Measurements from ENCODE around the gene PJA2.
"Not testable (repeated sequence)": the region's sequence is repeated elsewhere in the genome, so short reads cannot be mapped to it uniquely, and the experiment has no call there.

PJA2 gene

GRCh38 chr5:109299557-109299956 is 110.2 kb downstream of the PJA2 start:
- ATAC-seq (ENCODE audit: low read depth): no peak
- Histone ChIP-seq H3K4me1 (ENCODE audit: insufficient read depth, poor library complexity, severe bottlenecking) (no peaks in the 10 kb centered on the region), H3K27me3 (ENCODE audit: insufficient read depth, poor library complexity, severe bottlenecking) (no peaks in the 10 kb centered on the region), H3K9me3 (ENCODE audit: severe bottlenecking) (no peaks in the 10 kb centered on the region), H3K36me3 (ENCODE audit: low read depth) (no peaks in the 10 kb centered on the region), H3K4me3 (ENCODE audit: severe bottlenecking) (no peak overlapping the region), H3K27ac (ENCODE audit: poor library complexity, severe bottlenecking) (no peak overlapping the region)
- no peak for DNase-seq (ENCODE audit: low spot score)
- no peak for TF ChIP-seq CTCF (IDR thresholded peaks at IDR 0.05; ENCODE audit: poor library complexity, severe bottlenecking)

- TF ChIP-seq CTCF (IDR thresholded peaks at IDR 0.05; ENCODE audit: poor library complexity, severe bottlenecking): no peak
- DNase-seq (ENCODE audit: low spot score): no peak
- ATAC-seq (ENCODE audit: low read depth): no peak
Observed at GRCh38 chr5:109298794-109299193, 111.0 kb downstream of the PJA2 start.

GRCh38 chr5:109297900-109298299 is 111.9 kb downstream of the PJA2 start:
- TF ChIP-seq CTCF (IDR thresholded peaks at IDR 0.05; ENCODE audit: poor library complexity, severe bottlenecking): no peak
- ATAC-seq (ENCODE audit: low read depth): no peak; the same call in 2 of the 3 replicates
- no peaks in the 10 kb centered on the region for H3K36me3 ChIP-seq (ENCODE audit: low read depth)
- H3K27me3 ChIP-seq (ENCODE audit: insufficient read depth, poor library complexity, severe bottlenecking): peaks cover 4% of the 10 kb centered on the region
- DNase-seq (ENCODE audit: low spot score): no peak
- H3K4me1 ChIP-seq (ENCODE audit: insufficient read depth, poor library complexity, severe bottlenecking): no peaks in the 10 kb centered on the region
- H3K9me3 ChIP-seq (ENCODE audit: severe bottlenecking): no peaks in the 10 kb centered on the region
- no peak overlapping the region for H3K27ac ChIP-seq (ENCODE audit: poor library complexity, severe bottlenecking)
- H3K4me3 ChIP-seq (ENCODE audit: severe bottlenecking): no peak overlapping the region

More at GRCh38 chr5:109298794-109299193, 111.0 kb downstream of the PJA2 start:
- Histone ChIP-seq H3K36me3 (ENCODE audit: low read depth) (no peaks in the 10 kb centered on the region), H3K27ac (ENCODE audit: poor library complexity, severe bottlenecking) (no peak overlapping the region), H3K9me3 (ENCODE audit: severe bottlenecking) (no peaks in the 10 kb centered on the region), H3K4me3 (ENCODE audit: severe bottlenecking) (no peak overlapping the region), H3K27me3 (ENCODE audit: insufficient read depth, poor library complexity, severe bottlenecking) (no peaks in the 10 kb centered on the region), H3K4me1 (ENCODE audit: insufficient read depth, poor library complexity, severe bottlenecking) (no peaks in the 10 kb centered on the region)

- Histone ChIP-seq H3K4me1 (ENCODE audit: insufficient read depth, poor library complexity, severe bottlenecking) (no peaks in the 10 kb centered on the region), H3K36me3 (ENCODE audit: low read depth) (no peaks in the 10 kb centered on the region), H3K27me3 (ENCODE audit: insufficient read depth, poor library complexity, severe bottlenecking) (peaks cover 4% of the 10 kb centered on the region), H3K4me3 (ENCODE audit: severe bottlenecking) (no peak overlapping the region), H3K9me3 (ENCODE audit: severe bottlenecking) (no peaks in the 10 kb centered on the region), H3K27ac (ENCODE audit: poor library complexity, severe bottlenecking) (no peak overlapping the region)
- DNase-seq (ENCODE audit: low spot score): no peak
- no peak for ATAC-seq (ENCODE audit: low read depth)
- TF ChIP-seq CTCF (IDR thresholded peaks at IDR 0.05; ENCODE audit: poor library complexity, severe bottlenecking): no peak
Observed at GRCh38 chr5:109291090-109291489, 118.7 kb downstream of the PJA2 start.

GRCh38 chr5:109290231-109290630 is 119.5 kb downstream of the PJA2 start:
- ATAC-seq (ENCODE audit: low read depth): no peak
- Histone ChIP-seq H3K4me1 (ENCODE audit: insufficient read depth, poor library complexity, severe bottlenecking) (no peaks in the 10 kb centered on the region), H3K27me3 (ENCODE audit: insufficient read depth, poor library complexity, severe bottlenecking) (peaks cover 4% of the 10 kb centered on the region), H3K36me3 (ENCODE audit: low read depth) (no peaks in the 10 kb centered on the region), H3K4me3 (ENCODE audit: severe bottlenecking) (no peak overlapping the region), H3K9me3 (ENCODE audit: severe bottlenecking) (no peaks in the 10 kb centered on the region), H3K27ac (ENCODE audit: poor library complexity, severe bottlenecking) (no peak overlapping the region)
- no peak for TF ChIP-seq CTCF (IDR thresholded peaks at IDR 0.05; ENCODE audit: poor library complexity, severe bottlenecking)
- DNase-seq (ENCODE audit: low spot score): no peak

- H3K27me3 ChIP-seq (ENCODE audit: insufficient read depth, poor library complexity, severe bottlenecking); H3K9me3 ChIP-seq (ENCODE audit: severe bottlenecking); ATAC-seq (ENCODE audit: low read depth); H3K4me1 ChIP-seq (ENCODE audit: insufficient read depth, poor library complexity, severe bottlenecking); H3K27ac ChIP-seq (ENCODE audit: poor library complexity, severe bottlenecking); H3K4me3 ChIP-seq (ENCODE audit: severe bottlenecking); DNase-seq (ENCODE audit: low spot score); H3K36me3 ChIP-seq (ENCODE audit: low read depth): not testable (repeated sequence)
Observed at GRCh38 chr5:109286628-109287027, 123.1 kb downstream of the PJA2 start.

Data from RWPE2 (cell line).